ENCODE data around the gene UBALD2. TPM values are rescaled to one million over a fixed set of nuclear protein-coding genes. Genes with fewer than 3 reads are reported as not detected.

Gene UBALD2
- polyA plus RNA-seq, 2 donors, result 35.4 to 49.7 TPM

- 78 to 79% methylated on average over 19 to 26 of the region's 26 CpGs for WGBS, 2 donors
- no peaks in the 10 kb centered on the region for H3K9me3 ChIP-seq (ENCODE audit: control insufficient read depth in 2 of 2, insufficient read depth in 1 of 2, low read depth in 1 of 2, low read length in 1 of 2)
- H3K27ac ChIP-seq (ENCODE audit: low read depth in 2 of 2, low read length in 1 of 2), result no peak overlapping the region
- H3K4me3 ChIP-seq (ENCODE audit: low read depth in 1 of 2, low read length in 2 of 2), result no peak overlapping the region
- no peaks in the 10 kb centered on the region for H3K27me3 ChIP-seq (ENCODE audit: control insufficient read depth in 1 of 2, insufficient read depth in 2 of 2, low read length in 2 of 2)
- H3K36me3 ChIP-seq (ENCODE audit: control insufficient read depth in 2 of 2, insufficient read depth in 2 of 2, low read length in 1 of 2), result peaks cover 0 to 9% of the 10 kb centered on the region in 2 donors
- peaks cover 3 to 29% of the 10 kb centered on the region in 2 donors for H3K4me1 ChIP-seq (ENCODE audit: control insufficient read depth in 2 of 2, insufficient read depth in 2 of 2, low read length in 1 of 2)
These were observed 5.0 kb downstream of the UBALD2 start for GRCh38 chr17:76270127-76270592.

- Histone ChIP-seq H3K27me3 (ENCODE audit: control insufficient read depth in 1 of 2, insufficient read depth in 2 of 2, low read length in 2 of 2) (no peaks in the 10 kb centered on the region), H3K9me3 (ENCODE audit: control insufficient read depth in 2 of 2, insufficient read depth in 1 of 2, low read depth in 1 of 2, low read length in 1 of 2) (no peaks in the 10 kb centered on the region), H3K4me3 (ENCODE audit: low read depth in 1 of 2, low read length in 2 of 2) (peak overlapping the region in 1 of 2 donors; percentile 34), H3K27ac (ENCODE audit: low read depth in 2 of 2, low read length in 1 of 2) (peak overlapping the region; percentile 46 to 87), H3K36me3 (ENCODE audit: control insufficient read depth in 2 of 2, insufficient read depth in 2 of 2, low read length in 1 of 2) (peaks cover 0 to 9% of the 10 kb centered on the region in 2 donors), H3K4me1 (ENCODE audit: control insufficient read depth in 2 of 2, insufficient read depth in 2 of 2, low read length in 1 of 2) (peaks cover 3 to 31% of the 10 kb centered on the region in 2 donors)
- WGBS, 2 donors, result 75 to 80% methylated on average over 14 of the region's 14 CpGs
These were observed 5.9 kb downstream of the UBALD2 start for GRCh38 chr17:76270770-76271668.

DNA sequence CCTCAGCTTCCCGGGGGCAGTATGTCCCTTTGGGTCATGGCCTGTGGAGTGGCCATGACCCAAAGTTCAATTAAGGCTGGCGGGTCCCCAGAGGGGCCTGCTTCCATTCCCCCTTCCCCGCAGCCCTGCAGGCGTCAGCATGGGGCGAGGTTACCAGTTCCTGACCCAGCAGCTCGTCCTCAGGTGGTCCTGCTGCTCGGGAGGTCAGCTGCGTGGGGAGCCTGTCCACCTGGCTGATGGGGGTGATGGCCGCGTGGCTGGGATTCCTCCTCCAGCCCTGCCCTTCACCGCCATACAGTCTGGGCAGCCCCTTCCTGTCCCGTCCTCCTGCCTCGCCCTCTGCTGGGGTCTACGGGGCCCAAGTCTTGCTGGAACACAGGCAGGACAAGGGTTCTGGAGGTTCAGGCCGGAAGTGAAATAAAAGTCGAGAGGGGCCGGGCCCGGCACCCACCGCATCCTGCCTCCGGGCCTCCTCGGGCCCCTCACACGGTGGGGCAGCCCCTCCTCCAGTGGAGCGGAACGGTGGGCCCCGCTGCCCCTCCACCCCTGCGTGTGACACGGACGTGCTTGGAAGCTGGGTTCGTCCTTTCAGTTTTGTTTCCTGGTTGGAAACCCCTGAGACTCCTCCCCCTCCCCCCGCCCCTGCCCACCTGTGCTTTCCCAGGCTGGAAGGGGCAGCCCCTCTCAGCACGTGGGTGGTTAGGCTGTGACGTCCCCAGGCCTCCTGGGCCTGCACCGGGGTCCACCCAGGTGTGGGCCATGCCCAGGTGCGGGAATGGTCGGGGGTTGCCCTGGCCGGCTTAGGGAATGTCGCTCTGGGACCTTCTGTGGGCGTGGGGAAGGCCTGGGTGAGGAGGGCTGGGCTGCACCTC, 6.8 kb downstream of the UBALD2 start:
- Histone ChIP-seq H3K27ac (ENCODE audit: low read depth in 2 of 2, low read length in 1 of 2) (peak overlapping the region; percentile 67 to 87), H3K9me3 (ENCODE audit: control insufficient read depth in 2 of 2, insufficient read depth in 1 of 2, low read depth in 1 of 2, low read length in 1 of 2) (no peaks in the 10 kb centered on the region), H3K36me3 (ENCODE audit: control insufficient read depth in 2 of 2, insufficient read depth in 2 of 2, low read length in 1 of 2) (peaks cover 0 to 9% of the 10 kb centered on the region in 2 donors), H3K27me3 (ENCODE audit: control insufficient read depth in 1 of 2, insufficient read depth in 2 of 2, low read length in 2 of 2) (no peaks in the 10 kb centered on the region), H3K4me3 (ENCODE audit: low read depth in 1 of 2, low read length in 2 of 2) (peak overlapping the region; percentile 34 to 39), H3K4me1 (ENCODE audit: control insufficient read depth in 2 of 2, insufficient read depth in 2 of 2, low read length in 1 of 2) (peaks cover 6 to 36% of the 10 kb centered on the region in 2 donors)
- WGBS, 2 donors, result 8 to 12% methylated on average over 38 of the region's 38 CpGs

DNA sequence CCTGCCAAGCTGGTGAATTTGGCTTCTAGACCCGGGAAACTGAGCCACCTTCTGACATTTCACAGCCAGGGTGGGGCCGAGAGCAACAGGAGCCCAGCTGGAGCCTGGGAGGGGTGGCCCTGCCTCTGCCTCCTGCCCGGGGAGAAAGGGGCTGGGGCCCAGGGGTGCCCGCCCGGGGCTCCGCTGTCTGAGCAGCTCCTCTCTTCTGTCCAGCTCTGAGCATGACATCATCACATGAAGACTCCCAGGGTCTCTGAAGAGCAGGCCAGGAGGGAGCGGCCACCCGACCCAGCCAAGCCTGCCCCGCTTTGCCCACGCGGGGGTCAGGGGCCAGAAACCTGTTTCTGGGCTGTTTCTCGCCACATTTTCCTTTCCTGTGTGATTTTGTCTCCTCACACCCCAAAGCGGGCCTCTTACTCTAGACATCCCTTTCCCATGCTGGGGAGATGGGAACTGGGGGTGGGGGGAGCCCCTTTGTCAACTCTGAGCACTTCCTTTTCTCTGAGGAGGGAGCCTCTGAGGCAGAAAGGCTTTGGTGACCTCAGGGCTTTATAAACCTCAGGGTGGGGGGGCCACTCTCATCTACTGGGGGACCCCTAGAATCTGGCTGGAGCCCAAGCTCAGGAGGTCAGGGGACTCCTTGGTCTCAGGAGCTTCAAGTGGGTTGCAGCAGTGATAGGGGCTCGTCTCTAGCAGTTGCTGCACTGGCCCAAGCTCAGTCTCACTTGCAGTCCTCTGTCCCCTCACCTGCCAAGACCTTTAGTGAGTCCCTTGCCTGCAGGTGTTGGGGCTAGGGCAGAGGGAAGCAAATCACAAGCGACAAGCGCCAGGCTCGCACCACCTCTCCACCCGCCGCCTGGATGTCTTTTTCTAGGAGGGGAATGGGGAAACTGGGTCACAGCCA, 7.6 kb downstream of the UBALD2 start:
- peaks cover 6 to 44% of the 10 kb centered on the region in 2 donors for H3K4me1 ChIP-seq (ENCODE audit: control insufficient read depth in 2 of 2, insufficient read depth in 2 of 2, low read length in 1 of 2)
- peaks cover 0 to 9% of the 10 kb centered on the region in 2 donors for H3K36me3 ChIP-seq (ENCODE audit: control insufficient read depth in 2 of 2, insufficient read depth in 2 of 2, low read length in 1 of 2)
- 45 to 47% methylated on average over 19 of the region's 19 CpGs for WGBS, 2 donors
- no peaks in the 10 kb centered on the region for H3K27me3 ChIP-seq (ENCODE audit: control insufficient read depth in 1 of 2, insufficient read depth in 2 of 2, low read length in 2 of 2)
- H3K27ac ChIP-seq (ENCODE audit: low read depth in 2 of 2, low read length in 1 of 2), result peak overlapping the region; percentile 67 to 87
- H3K9me3 ChIP-seq (ENCODE audit: control insufficient read depth in 2 of 2, insufficient read depth in 1 of 2, low read depth in 1 of 2, low read length in 1 of 2), result no peaks in the 10 kb centered on the region
- peak overlapping the region in 1 of 2 donors; percentile 34 for H3K4me3 ChIP-seq (ENCODE audit: low read depth in 1 of 2, low read length in 2 of 2)

GRCh38 chr17:76273445-76274111, 8.4 kb downstream of the UBALD2 start:
- H3K4me1 ChIP-seq (ENCODE audit: control insufficient read depth in 2 of 2, insufficient read depth in 2 of 2, low read length in 1 of 2), result peaks cover 6 to 44% of the 10 kb centered on the region in 2 donors
- 60 to 65% methylated on average over 26 of the region's 26 CpGs for WGBS, 2 donors

DNA sequence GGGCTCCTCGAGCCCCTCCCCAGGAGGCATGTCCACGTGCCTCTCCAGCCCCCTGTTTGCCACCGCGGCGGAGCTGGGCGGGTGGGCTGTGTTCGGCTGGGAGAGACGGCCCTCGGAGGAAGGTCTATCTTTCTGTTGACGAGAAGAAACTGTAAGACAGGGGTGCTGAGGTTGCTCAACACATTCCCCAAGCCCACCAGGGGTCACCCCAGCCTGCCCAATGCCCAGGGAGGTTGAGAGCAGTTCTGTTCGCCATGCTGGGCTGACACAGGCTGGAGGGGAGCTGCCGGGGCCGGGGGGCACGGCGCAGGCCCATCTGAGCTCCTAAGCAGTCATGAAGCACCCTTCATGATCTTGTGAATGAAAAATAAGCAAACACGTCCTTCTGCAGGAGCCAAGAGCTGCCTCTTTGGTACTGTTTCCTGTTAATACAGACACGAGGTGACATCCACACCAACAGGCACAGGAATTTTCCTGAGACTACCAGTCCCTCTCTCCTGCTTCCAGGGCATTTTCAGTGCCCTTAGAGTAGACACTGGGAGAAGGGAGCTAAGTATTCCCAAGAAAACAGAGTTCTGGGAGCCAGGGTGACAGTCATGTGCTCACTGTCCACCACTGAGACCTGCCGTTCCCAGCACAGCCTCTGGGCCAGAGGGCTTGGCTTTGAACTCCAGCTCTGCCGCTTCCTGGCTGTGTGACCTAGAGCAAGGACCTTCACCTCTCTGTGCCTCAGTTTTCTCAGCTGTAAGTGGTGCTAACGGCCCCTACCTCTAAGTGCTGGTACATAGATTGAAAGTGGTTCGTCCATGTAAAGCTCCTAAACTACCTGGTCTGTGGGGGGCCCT, 9.2 kb downstream of the UBALD2 start:
- H3K9me3 ChIP-seq (ENCODE audit: control insufficient read depth in 2 of 2, insufficient read depth in 1 of 2, low read depth in 1 of 2, low read length in 1 of 2), result no peaks in the 10 kb centered on the region
- H3K4me1 ChIP-seq (ENCODE audit: control insufficient read depth in 2 of 2, insufficient read depth in 2 of 2, low read length in 1 of 2), result peaks cover 6 to 40% of the 10 kb centered on the region in 2 donors
- H3K27me3 ChIP-seq (ENCODE audit: control insufficient read depth in 1 of 2, insufficient read depth in 2 of 2, low read length in 2 of 2), result no peaks in the 10 kb centered on the region
- peaks cover 0 to 4% of the 10 kb centered on the region in 2 donors for H3K36me3 ChIP-seq (ENCODE audit: control insufficient read depth in 2 of 2, insufficient read depth in 2 of 2, low read length in 1 of 2)
- H3K27ac ChIP-seq (ENCODE audit: low read depth in 2 of 2, low read length in 1 of 2), result peak overlapping the region; percentile 0 to 20
- 66 to 67% methylated on average over 21 of the region's 21 CpGs for WGBS, 2 donors
- no peak overlapping the region for H3K4me3 ChIP-seq (ENCODE audit: low read depth in 1 of 2, low read length in 2 of 2)

More at GRCh38 chr17:76273445-76274111, 8.4 kb downstream of the UBALD2 start:
- H3K27ac ChIP-seq (ENCODE audit: low read depth in 2 of 2, low read length in 1 of 2), result peak overlapping the region in 1 of 2 donors; percentile 87
- no peaks in the 10 kb centered on the region for H3K27me3 ChIP-seq (ENCODE audit: control insufficient read depth in 1 of 2, insufficient read depth in 2 of 2, low read length in 2 of 2)
- no peak overlapping the region for H3K4me3 ChIP-seq (ENCODE audit: low read depth in 1 of 2, low read length in 2 of 2)
- H3K36me3 ChIP-seq (ENCODE audit: control insufficient read depth in 2 of 2, insufficient read depth in 2 of 2, low read length in 1 of 2), result peaks cover 0 to 9% of the 10 kb centered on the region in 2 donors
- H3K9me3 ChIP-seq (ENCODE audit: control insufficient read depth in 2 of 2, insufficient read depth in 1 of 2, low read depth in 1 of 2, low read length in 1 of 2), result no peaks in the 10 kb centered on the region

GRCh38 chr17:76275382-76276068, 10.4 kb downstream of the UBALD2 start:
- Histone ChIP-seq H3K27ac (ENCODE audit: low read depth in 2 of 2, low read length in 1 of 2) (no peak overlapping the region), H3K4me1 (ENCODE audit: control insufficient read depth in 2 of 2, insufficient read depth in 2 of 2, low read length in 1 of 2) (peaks cover 6 to 37% of the 10 kb centered on the region in 2 donors), H3K36me3 (ENCODE audit: control insufficient read depth in 2 of 2, insufficient read depth in 2 of 2, low read length in 1 of 2) (peaks cover 0 to 4% of the 10 kb centered on the region in 2 donors), H3K4me3 (ENCODE audit: low read depth in 1 of 2, low read length in 2 of 2) (no peak overlapping the region), H3K27me3 (ENCODE audit: control insufficient read depth in 1 of 2, insufficient read depth in 2 of 2, low read length in 2 of 2) (no peaks in the 10 kb centered on the region), H3K9me3 (ENCODE audit: control insufficient read depth in 2 of 2, insufficient read depth in 1 of 2, low read depth in 1 of 2, low read length in 1 of 2) (no peaks in the 10 kb centered on the region)
- WGBS, 2 donors, result 85 to 89% methylated on average over 22 of the region's 22 CpGs

Measured in esophagus (tissue), 2 donors.